ENCODE data around the gene ARL14EP. TPM values are rescaled to one million over a fixed set of nuclear protein-coding genes. Genes with fewer than 3 reads are reported as not detected.

Gene ARL14EP
- total RNA-seq, 1 donor from 2014 or later: 36.5 TPM

- Histone ChIP-seq H3K4me1 (peaks cover 8% of the 10 kb centered on the region), H3K27me3 (ENCODE audit: low read depth) (no peaks in the 10 kb centered on the region), H3K27ac (replicated peaks) (no peak overlapping the region), H3K4me3 (no peak overlapping the region), H3K36me3 (no peaks in the 10 kb centered on the region), H3K9me3 (replicated peaks) (peaks cover 14% of the 10 kb centered on the region)
- intact Hi-C loops (cut with micrococcal nuclease): no loop called here
- no peak for TF ChIP-seq CTCF (IDR thresholded peaks at IDR 0.05; ENCODE audit: borderline replicate concordance)
- DNase-seq: no peak
Observed at GRCh38 chr11:30304620-30305019, 18.3 kb upstream of the ARL14EP start.

DNA sequence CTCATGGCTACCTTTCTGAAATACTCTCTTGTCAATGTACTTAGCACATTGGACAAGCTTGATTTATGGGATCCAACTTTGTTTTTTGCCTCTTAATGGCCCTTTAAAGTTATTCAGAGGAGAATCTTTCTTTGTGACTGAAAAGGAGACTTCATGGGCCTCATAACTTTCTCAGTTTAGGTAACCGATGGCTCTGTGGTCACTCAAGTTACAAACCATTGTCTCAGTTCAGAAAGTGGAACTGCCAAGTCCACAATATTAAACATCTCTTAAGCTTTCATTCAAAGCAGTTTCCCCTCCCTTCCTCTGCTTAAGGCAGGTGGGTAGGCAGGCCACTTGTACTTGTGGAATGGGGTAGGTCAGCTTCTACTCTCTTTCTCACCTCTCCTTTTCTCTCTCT, 12.3 kb upstream of the ARL14EP start:
- intact Hi-C loops (cut with micrococcal nuclease): no loop called here
- Histone ChIP-seq H3K27me3 (ENCODE audit: low read depth) (no peaks in the 10 kb centered on the region), H3K4me3 (no peak overlapping the region), H3K4me1 (no peaks in the 10 kb centered on the region), H3K36me3 (no peaks in the 10 kb centered on the region), H3K9me3 (replicated peaks) (peaks cover 10% of the 10 kb centered on the region), H3K27ac (replicated peaks) (no peak overlapping the region)
- TF ChIP-seq CTCF (IDR thresholded peaks at IDR 0.05; ENCODE audit: borderline replicate concordance): no peak
- no peak for DNase-seq

- TF ChIP-seq CTCF (IDR thresholded peaks at IDR 0.05; ENCODE audit: borderline replicate concordance): no peak
- H3K36me3 ChIP-seq: no peaks in the 10 kb centered on the region
- H3K4me3 ChIP-seq: no peak overlapping the region
- H3K27ac ChIP-seq (replicated peaks): no peak overlapping the region
- no peak for DNase-seq
- H3K4me1 ChIP-seq: no peaks in the 10 kb centered on the region
- intact Hi-C loops (cut with micrococcal nuclease): no loop called here
- H3K27me3 ChIP-seq (ENCODE audit: low read depth): no peaks in the 10 kb centered on the region
- H3K9me3 ChIP-seq (replicated peaks): peaks cover 10% of the 10 kb centered on the region
Observed at GRCh38 chr11:30311189-30311588, 11.7 kb upstream of the ARL14EP start.

GRCh38 chr11:30312243-30312642, 10.7 kb upstream of the ARL14EP start:
- peaks cover 10% of the 10 kb centered on the region for H3K9me3 ChIP-seq (replicated peaks)
- no peaks in the 10 kb centered on the region for H3K27me3 ChIP-seq (ENCODE audit: low read depth)
- no peak overlapping the region for H3K27ac ChIP-seq (replicated peaks)
- H3K4me3 ChIP-seq: no peak overlapping the region
- DNase-seq: no peak
- intact Hi-C loops (cut with micrococcal nuclease): no loop called here
- H3K4me1 ChIP-seq: no peaks in the 10 kb centered on the region
- no peak for TF ChIP-seq CTCF (IDR thresholded peaks at IDR 0.05; ENCODE audit: borderline replicate concordance)
- no peaks in the 10 kb centered on the region for H3K36me3 ChIP-seq

GRCh38 chr11:30313580-30313979, 9.3 kb upstream of the ARL14EP start:
- intact Hi-C loops (cut with micrococcal nuclease): no loop called here

More at GRCh38 chr11:30313580-30313979, 9.3 kb upstream of the ARL14EP start:
- no peak overlapping the region for H3K4me3 ChIP-seq
- no peaks in the 10 kb centered on the region for H3K27me3 ChIP-seq (ENCODE audit: low read depth)
- no peak for TF ChIP-seq CTCF (IDR thresholded peaks at IDR 0.05; ENCODE audit: borderline replicate concordance)
- peaks cover 10% of the 10 kb centered on the region for H3K9me3 ChIP-seq (replicated peaks)
- DNase-seq: no peak
- H3K4me1 ChIP-seq: no peaks in the 10 kb centered on the region
- no peaks in the 10 kb centered on the region for H3K36me3 ChIP-seq
- no peak overlapping the region for H3K27ac ChIP-seq (replicated peaks)

Data from left ventricle myocardium inferior (tissue), 1 donor.